Ishikawa (cell line): ENCODE results near the gene YPEL5.

Source experiments
- EGR1 ChIP-seq: IDR thresholded peaks from 2 replicates; pipeline ENCODE4 v1.6.1; 2012
- EP300 ChIP-seq: IDR thresholded peaks from 2 replicates; pipeline ENCODE4 v1.6.1; 2012; ENCODE audit warnings: borderline replicate concordance
- FOXM1 ChIP-seq: IDR thresholded peaks from 2 replicates; pipeline ENCODE4 v1.6.1; 2012; ENCODE audit warnings: low read depth, borderline replicate concordance
- MAX ChIP-seq: IDR thresholded peaks from 2 replicates; pipeline ENCODE4 v1.6.1; 2012
- RAD21 ChIP-seq: IDR thresholded peaks from 2 replicates; pipeline ENCODE4 v1.6.1; 2012; ENCODE audit warnings: low read depth
- TAF1 ChIP-seq: IDR thresholded peaks from 2 replicates; pipeline ENCODE4 v1.6.1; 2012; ENCODE audit warnings: low read depth, mild to moderate bottlenecking
- TCF12 ChIP-seq: IDR thresholded peaks from 2 replicates; pipeline ENCODE4 v1.6.1; 2012; ENCODE audit warnings: low read depth
- USF1 ChIP-seq: IDR thresholded peaks from 2 replicates; pipeline ENCODE4 v1.6.1; 2012
- YY1 ChIP-seq: IDR thresholded peaks from 2 replicates; pipeline ENCODE4 v1.6.1; 2012; ENCODE audit warnings: low read depth
- ZBTB7A ChIP-seq: IDR thresholded peaks from 2 replicates; pipeline ENCODE4 v1.6.1; 2012; ENCODE audit warnings: low read depth

DNA sequence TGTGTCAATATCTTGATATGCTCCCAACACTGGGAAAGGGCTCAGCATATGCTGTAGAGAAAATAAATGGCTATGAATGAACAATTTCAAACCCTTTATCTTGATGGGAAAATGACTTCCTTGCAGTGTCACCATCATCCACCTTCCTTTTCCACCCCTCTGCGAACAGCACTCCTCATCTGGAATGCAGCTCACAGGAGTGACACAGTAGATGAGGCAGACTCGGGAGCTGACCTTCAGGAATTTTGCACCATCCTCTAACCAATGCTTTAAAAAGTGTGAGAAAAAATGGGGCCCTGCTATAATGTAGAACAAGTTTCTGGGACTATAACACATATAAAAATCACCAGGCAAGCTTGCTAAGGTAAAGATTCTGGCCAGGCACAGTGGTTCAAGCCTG, 41.3 kb upstream of the YPEL5 start:
- TF ChIP-seq EP300: no peak
- no peak for TF ChIP-seq TCF12
- TF ChIP-seq MAX: no peak
- no peak for TF ChIP-seq FOXM1
- TF ChIP-seq RAD21: no peak
- no peak for TF ChIP-seq TAF1
- no peak for TF ChIP-seq YY1
- no peak for TF ChIP-seq ZBTB7A
- TF ChIP-seq USF1: no peak
- no peak for TF ChIP-seq EGR1
